Left kidney (tissue), 2 donors: ENCODE results near the gene BYSL. TPM values are rescaled to one million over a fixed set of nuclear protein-coding genes. Genes with fewer than 3 reads are reported as not detected.

Experiments used
- DNase-seq: peaks from one replicate; pipeline ENCODE4 v3.0.0-alpha.2; 2013
- polyA plus RNA-seq: library from polyadenylated mRNA; unstranded; fragments of 120-200 nt; gene quantifications from one replicate; pipeline ENCODE4 v1.2.1, GENCODE V29; 2013; ENCODE audit not compliant: insufficient read length

BYSL gene
- polyA plus RNA-seq, 1 donor = 26.5 TPM

DNA sequence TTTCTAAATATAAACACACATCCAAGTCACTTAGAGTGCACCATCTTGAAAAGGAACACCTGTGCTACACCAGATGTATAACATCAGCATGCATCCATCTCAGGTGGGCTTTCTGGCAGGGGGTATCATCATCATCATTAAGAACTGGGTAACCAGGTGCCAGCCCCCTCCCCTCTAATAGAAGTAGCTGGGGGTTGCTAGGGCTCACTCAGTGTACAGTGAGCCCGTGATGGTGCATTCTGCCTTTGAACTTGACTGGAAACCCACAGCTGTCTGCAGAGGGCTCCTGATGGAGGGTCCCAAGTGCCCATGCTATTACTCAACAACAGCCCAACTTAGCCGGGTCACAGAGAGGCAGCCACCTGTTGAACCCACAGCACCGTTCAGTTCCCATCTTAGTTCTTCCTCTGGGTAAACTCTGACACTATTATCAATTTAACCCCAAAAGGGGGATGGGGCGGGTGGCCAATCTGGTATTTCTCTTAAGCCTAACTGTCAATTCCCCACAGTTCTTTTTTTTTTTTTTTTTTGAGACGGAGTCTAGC is 53.1 kb downstream of the BYSL start:
- DNase-seq = no peak

DNA sequence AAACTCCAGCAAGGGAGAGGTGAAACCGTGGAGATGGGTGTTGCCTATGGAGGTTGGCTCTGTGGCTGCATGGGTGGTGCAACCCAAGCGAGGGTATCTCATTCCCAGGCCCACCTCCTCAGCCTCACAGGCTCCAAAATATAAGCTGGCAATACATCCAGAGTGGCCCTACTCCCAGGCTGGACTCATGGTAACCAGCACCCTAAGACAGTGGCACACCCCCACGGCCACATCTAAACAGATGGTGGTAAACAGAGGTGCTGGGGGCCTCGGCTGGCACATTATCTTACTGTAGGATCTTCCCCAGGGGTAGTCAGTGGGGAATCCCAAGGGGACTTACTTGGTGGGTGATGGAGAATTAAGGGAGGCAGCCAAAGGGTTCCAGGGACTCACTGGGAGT is 54.0 kb downstream of the BYSL start:
- no peak for DNase-seq

DNA sequence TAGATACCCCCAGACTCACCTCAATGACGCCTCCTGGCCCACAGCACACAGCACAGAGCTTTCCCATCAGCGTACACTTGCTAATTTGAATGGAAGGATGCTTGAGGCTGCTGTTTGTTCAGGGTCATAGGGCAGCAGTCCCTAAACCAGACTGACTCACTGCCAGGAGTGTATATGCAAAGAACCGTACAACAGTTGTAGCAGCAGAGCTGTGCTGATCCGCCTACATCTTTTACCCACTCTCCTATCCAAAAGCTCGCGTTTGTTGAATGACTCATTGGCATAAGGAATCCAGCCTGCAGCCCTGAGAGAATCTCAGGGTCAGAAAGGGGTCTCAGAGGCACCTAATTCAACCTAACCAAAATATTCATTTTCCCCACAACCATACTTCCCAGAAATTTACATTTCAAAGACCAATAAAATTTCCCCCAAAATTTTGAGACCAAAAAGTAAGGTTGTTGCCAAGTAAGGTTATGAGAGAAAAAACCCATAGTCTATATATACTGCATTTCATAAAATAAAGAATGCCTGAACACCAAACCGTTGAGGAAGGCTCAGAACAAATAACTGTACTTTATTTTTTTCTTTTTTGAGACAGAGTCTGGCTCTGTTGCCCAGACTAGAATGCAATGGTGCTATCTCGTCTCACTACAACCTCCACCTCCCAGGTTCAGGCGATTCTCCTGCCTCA is 55.6 kb downstream of the BYSL start:
- no peak for DNase-seq

Other genes with a start within 250 kb of the BYSL start
- 7.6 TPM for gene TFEB, start 185.9 kb upstream of the BYSL start, polyA plus RNA-seq
- not detected for gene PGC, start 174.1 kb upstream of the BYSL start, polyA plus RNA-seq
- gene FRS3, start 141.6 kb upstream of the BYSL start, polyA plus RNA-seq = 5.0 TPM
- 6.8 TPM for gene PRICKLE4, start 140.7 kb upstream of the BYSL start, polyA plus RNA-seq
- 208 TPM for gene TOMM6, start 133.8 kb upstream of the BYSL start, polyA plus RNA-seq
- gene USP49, start 26.1 kb upstream of the BYSL start, polyA plus RNA-seq = 21.0 TPM
- 41.4 TPM for gene MED20, start 360 bp upstream of the BYSL start, polyA plus RNA-seq
- 25.9 TPM for gene CCND3, start 20.3 kb downstream of the BYSL start, polyA plus RNA-seq
- 27.7 TPM for gene TAF8, start 129.0 kb downstream of the BYSL start, polyA plus RNA-seq
- gene C6orf132, start 221.1 kb downstream of the BYSL start, polyA plus RNA-seq = 4.4 TPM